OCI-LY1 (cell line): Measurements from ENCODE around the gene RFTN1.
A peak's percentile ranks its signal among the peaks of the same experiment; 100 is the strongest.

ENCODE experiments used
- H2AFZ ChIP-seq: fragments of 200-600 bp; sonication (generic), shearing (Covaris generic); 2 replicates; pipeline ENCODE4 v1.6.0; 2014; ENCODE audit warnings: antibody characterized with exemption, mild to moderate bottlenecking, low read length
- H3F3A ChIP-seq: fragments of 200-600 bp; sonication (generic), shearing (Covaris generic); 2 replicates; pipeline ENCODE4 v1.6.0; 2014; ENCODE audit warnings: mild to moderate bottlenecking, antibody characterized with exemption, low read length, moderate library complexity; ENCODE audit not compliant: insufficient read depth
- H3K27ac ChIP-seq: fragments of 200-600 bp; sonication (generic); 2 replicates; pipeline ENCODE4 v1.5.1; 2014; ENCODE audit warnings: low read length, mixed run types, mild to moderate bottlenecking, low read depth; ENCODE audit not compliant: poor library complexity, severe bottlenecking
- H3K27me3 ChIP-seq: fragments of 200-600 bp; sonication (generic); 2 replicates; pipeline ENCODE4 v1.6.0; 2014; ENCODE audit warnings: antibody characterized with exemption, mild to moderate bottlenecking, low read length, moderate library complexity; ENCODE audit not compliant: insufficient read depth
- H3K36me3 ChIP-seq: fragments of 200-600 bp; sonication (generic); 2 replicates; pipeline ENCODE4 v1.6.1; 2014; ENCODE audit warnings: mild to moderate bottlenecking, antibody characterized with exemption, low read length, moderate library complexity, mixed read lengths; ENCODE audit not compliant: insufficient read depth
- H3K4me1 ChIP-seq: fragments of 200-600 bp; sonication (generic); 2 replicates; pipeline ENCODE4 v1.5.1; 2014; ENCODE audit warnings: mild to moderate bottlenecking, low read length, moderate library complexity; ENCODE audit not compliant: insufficient read depth, severe bottlenecking
- H3K4me2 ChIP-seq: fragments of 200-600 bp; sonication (generic), shearing (Covaris generic); 2 replicates; pipeline ENCODE4 v1.6.1; 2014; ENCODE audit warnings: low read length
- H3K4me3 ChIP-seq: fragments of 200-600 bp; sonication (generic); 2 replicates; pipeline ENCODE4 v1.5.1; 2014; ENCODE audit warnings: low read length, low read depth, mild to moderate bottlenecking, mixed read lengths; ENCODE audit not compliant: poor library complexity, severe bottlenecking
- H3K79me2 ChIP-seq: fragments of 200-600 bp; shearing (Covaris generic); 2 replicates; pipeline ENCODE4 v1.6.1; 2016; ENCODE audit warnings: mixed run types, low read length, mixed read lengths; ENCODE audit not compliant: insufficient read depth
- H3K9ac ChIP-seq: fragments of 200-600 bp; sonication (generic), shearing (Covaris generic); 2 replicates; pipeline ENCODE4 v1.6.1; 2014; ENCODE audit warnings: mild to moderate bottlenecking, low read length, mixed read lengths
- H3K9me2 ChIP-seq: fragments of 200-600 bp; sonication (generic), shearing (Covaris generic); 2 replicates; pipeline ENCODE4 v1.6.1; 2014; ENCODE audit warnings: low read depth, mild to moderate bottlenecking, low read length, mixed read lengths
- H3K9me3 ChIP-seq: fragments of 200-600 bp; shearing (Covaris generic); 2 replicates; pipeline ENCODE4 v1.6.1; 2014; ENCODE audit warnings: low read length, mixed read lengths
- H4K20me1 ChIP-seq: fragments of 200-600 bp; sonication (generic), shearing (Covaris generic); 2 replicates; pipeline ENCODE4 v1.6.0; 2016; ENCODE audit warnings: mild to moderate bottlenecking, low read length; ENCODE audit not compliant: insufficient read depth
- EZH2 ChIP-seq: fragments of 200-600 bp; sonication (generic), shearing (Covaris generic); IDR thresholded peaks from 2 replicates; pipeline ENCODE4 v1.8.0; 2017; ENCODE audit warnings: borderline replicate concordance, mixed run types, mild to moderate bottlenecking, antibody characterized with exemption, low read length, moderate library complexity, mixed read lengths
- TF ChIP-seq, protein P1 (sequence below): fragments of 200-600 bp; sonication (generic), shearing (Covaris generic); IDR thresholded peaks from 2 replicates; pipeline ENCODE4 v1.5.1; 2017; ENCODE audit warnings: mild to moderate bottlenecking, antibody characterized with exemption, low read length, moderate library complexity, mixed read lengths

RFTN1 gene

DNA sequence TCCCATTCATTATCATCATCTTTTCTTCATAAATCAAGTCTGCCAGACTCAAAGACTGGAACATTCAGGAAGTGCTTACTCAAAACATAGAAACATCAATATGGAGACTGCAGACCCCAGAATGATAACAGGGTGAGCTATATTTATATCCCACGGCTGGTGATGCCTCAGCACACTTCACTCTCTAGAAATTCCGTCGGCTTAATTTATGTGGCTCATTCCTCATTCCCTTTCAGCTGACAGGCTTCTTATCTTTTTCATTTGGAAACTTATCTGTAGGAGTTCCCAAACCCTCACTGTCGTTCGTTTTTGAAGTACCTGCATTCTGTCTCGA lies 45.5 kb downstream of the RFTN1 start:
- Histone ChIP-seq H4K20me1 (no peaks in the 10 kb centered on the region), H3K9me3 (no peaks in the 10 kb centered on the region), H3K36me3 (peaks cover 93% of the 10 kb centered on the region), H3K4me2 (peak overlapping the region; percentile 67), H3K27ac (peak overlapping the region; percentile 95), H3K27me3 (no peaks in the 10 kb centered on the region), H3K9me2 (no peaks in the 10 kb centered on the region), H3K9ac (peak overlapping the region; percentile 56), H3K79me2 (peaks cover 98% of the 10 kb centered on the region), H3F3A (no peaks in the 10 kb centered on the region), H2AFZ (no peak overlapping the region), H3K4me1 (peaks cover 100% of the 10 kb centered on the region), H3K4me3 (peak overlapping the region; percentile 32)
- TF ChIP-seq EZH2, result no peak
- TF ChIP-seq, protein P1, sequence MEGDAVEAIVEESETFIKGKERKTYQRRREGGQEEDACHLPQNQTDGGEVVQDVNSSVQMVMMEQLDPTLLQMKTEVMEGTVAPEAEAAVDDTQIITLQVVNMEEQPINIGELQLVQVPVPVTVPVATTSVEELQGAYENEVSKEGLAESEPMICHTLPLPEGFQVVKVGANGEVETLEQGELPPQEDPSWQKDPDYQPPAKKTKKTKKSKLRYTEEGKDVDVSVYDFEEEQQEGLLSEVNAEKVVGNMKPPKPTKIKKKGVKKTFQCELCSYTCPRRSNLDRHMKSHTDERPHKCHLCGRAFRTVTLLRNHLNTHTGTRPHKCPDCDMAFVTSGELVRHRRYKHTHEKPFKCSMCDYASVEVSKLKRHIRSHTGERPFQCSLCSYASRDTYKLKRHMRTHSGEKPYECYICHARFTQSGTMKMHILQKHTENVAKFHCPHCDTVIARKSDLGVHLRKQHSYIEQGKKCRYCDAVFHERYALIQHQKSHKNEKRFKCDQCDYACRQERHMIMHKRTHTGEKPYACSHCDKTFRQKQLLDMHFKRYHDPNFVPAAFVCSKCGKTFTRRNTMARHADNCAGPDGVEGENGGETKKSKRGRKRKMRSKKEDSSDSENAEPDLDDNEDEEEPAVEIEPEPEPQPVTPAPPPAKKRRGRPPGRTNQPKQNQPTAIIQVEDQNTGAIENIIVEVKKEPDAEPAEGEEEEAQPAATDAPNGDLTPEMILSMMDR, result no peak

DNA sequence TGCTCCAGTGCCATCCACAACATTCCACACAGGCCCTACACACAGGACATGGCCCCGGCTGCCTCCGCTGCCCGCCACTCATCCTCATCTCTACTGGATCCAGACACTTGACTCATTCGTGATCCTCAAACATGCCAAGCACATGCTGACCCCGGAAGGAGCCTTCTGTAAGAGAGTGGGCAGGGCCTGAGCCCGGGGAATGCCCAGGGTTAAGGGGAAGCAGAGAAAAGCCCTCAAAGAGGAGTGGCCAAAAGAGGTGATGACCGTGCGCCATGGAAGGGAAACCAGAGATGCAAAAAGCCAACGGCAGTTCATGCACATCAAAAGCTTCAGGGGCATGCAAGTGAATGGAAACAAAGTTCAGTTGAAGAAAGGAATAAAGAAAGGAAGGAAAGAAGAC lies 46.1 kb downstream of the RFTN1 start:
- H3K9me3 ChIP-seq, result no peaks in the 10 kb centered on the region
- TF ChIP-seq, protein P1, result no peak
- TF ChIP-seq EZH2, result no peak
- H3K27ac ChIP-seq, result peak overlapping the region; percentile 95
- H3K4me2 ChIP-seq, result peak overlapping the region; percentile 67
- peaks cover 100% of the 10 kb centered on the region for H3K4me1 ChIP-seq
- peaks cover 98% of the 10 kb centered on the region for H3K79me2 ChIP-seq
- H3K4me3 ChIP-seq, result no peak overlapping the region
- no peaks in the 10 kb centered on the region for H3F3A ChIP-seq
- no peak overlapping the region for H2AFZ ChIP-seq
- no peaks in the 10 kb centered on the region for H3K9me2 ChIP-seq
- H3K27me3 ChIP-seq, result no peaks in the 10 kb centered on the region
- peak overlapping the region; percentile 56 for H3K9ac ChIP-seq
- H4K20me1 ChIP-seq, result no peaks in the 10 kb centered on the region
- peaks cover 93% of the 10 kb centered on the region for H3K36me3 ChIP-seq

DNA sequence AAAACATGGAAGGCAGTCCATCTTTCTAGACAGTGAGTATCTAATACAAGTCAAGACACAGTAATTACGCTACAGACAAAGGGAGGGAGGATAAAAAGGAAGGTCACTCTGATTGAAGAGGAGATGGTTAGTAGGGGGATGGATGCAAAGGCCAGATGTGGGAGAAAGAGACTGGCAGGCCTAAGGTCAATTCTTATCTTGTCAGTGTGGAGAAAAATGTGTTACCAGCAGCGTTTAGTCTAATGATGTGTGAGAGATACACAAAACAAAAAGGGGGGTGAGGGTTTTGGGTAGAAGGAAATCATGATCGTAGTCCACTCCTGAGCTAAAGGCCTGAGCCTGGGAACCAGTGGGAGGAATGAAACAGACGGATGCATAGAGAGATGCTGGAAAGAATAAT lies 46.7 kb downstream of the RFTN1 start:
- Histone ChIP-seq H2AFZ (no peak overlapping the region), H3K4me2 (peak overlapping the region; percentile 14; the same call in 1 of the 2 replicates), H4K20me1 (no peaks in the 10 kb centered on the region), H3K27ac (peak overlapping the region; percentile 95), H3K36me3 (peaks cover 93% of the 10 kb centered on the region), H3K9me2 (no peaks in the 10 kb centered on the region), H3K4me1 (peaks cover 100% of the 10 kb centered on the region), H3K9me3 (no peaks in the 10 kb centered on the region), H3F3A (no peaks in the 10 kb centered on the region; the same call in 1 of the 2 replicates), H3K4me3 (no peak overlapping the region), H3K79me2 (peaks cover 98% of the 10 kb centered on the region), H3K27me3 (no peaks in the 10 kb centered on the region), H3K9ac (peak overlapping the region; percentile 36)
- TF ChIP-seq EZH2, result no peak
- TF ChIP-seq, protein P1, result no peak
